ENCODE measurements around the gene PLXNB1. TPM values are rescaled to one million over a fixed set of nuclear protein-coding genes. Genes with fewer than 3 reads are reported as not detected.
A peak's percentile ranks its signal among the peaks of the same experiment; 100 is the strongest.

The PLXNB1 gene
- total RNA-seq, 2 donors from 2014 or later, result 69.4 to 73.0 TPM

DNA sequence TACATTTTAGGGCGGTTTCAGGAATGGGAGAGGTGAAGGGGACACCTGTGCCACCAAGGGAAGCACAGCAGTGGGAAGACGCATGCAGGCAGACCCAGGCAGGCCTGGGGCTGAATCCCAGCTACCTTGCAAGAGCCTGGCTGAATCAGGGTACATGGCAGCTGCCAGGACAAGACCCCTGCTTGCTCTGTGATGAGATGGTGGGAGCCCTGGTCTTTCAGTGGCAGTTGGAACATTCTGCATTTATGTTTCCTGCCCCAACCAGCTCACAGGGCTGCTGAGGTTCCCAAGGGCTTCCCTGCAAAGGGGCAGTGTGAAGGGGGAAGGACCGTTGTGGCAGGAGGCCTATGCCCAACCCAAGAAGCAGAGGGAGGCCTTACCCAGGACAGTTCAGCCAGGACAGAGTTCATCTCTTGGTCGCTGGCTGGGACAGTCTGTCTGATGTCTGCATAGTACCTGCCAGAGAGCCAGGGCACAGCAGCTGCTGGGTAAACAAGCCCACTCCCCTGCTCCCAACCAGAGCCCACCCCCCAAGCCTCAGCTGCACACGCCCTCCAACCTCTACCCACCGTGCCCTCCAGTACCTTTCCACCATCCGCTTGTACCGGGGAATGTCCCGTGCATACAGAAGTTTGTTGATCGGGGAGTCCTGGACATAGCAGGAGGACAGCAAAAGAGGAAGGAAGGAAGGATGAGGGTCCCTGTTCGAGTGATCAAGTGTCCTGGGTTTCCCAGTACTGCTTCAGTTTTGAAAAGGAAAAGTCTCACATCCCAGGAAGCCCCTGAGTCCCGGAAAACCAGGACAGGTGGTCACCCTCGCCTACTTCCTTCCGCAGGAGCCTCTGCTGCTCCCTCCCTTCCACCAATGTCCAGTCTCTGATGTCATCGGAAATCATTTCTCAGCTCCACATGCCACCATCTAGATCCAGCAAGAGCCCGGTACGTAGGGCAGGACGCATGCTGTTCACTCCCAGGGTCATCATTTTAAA lies 23.1 kb downstream of the PLXNB1 start:
- Histone ChIP-seq H3K4me3 (no peak overlapping the region), H3K27ac (no peak overlapping the region), H3K9me3 (no peaks in the 10 kb centered on the region), H3K36me3 (peaks cover 76% of the 10 kb centered on the region), H3K27me3 (no peaks in the 10 kb centered on the region), H3K4me1 (peaks cover 0 to 13% of the 10 kb centered on the region in 2 donors)
- TF ChIP-seq, protein P1, sequence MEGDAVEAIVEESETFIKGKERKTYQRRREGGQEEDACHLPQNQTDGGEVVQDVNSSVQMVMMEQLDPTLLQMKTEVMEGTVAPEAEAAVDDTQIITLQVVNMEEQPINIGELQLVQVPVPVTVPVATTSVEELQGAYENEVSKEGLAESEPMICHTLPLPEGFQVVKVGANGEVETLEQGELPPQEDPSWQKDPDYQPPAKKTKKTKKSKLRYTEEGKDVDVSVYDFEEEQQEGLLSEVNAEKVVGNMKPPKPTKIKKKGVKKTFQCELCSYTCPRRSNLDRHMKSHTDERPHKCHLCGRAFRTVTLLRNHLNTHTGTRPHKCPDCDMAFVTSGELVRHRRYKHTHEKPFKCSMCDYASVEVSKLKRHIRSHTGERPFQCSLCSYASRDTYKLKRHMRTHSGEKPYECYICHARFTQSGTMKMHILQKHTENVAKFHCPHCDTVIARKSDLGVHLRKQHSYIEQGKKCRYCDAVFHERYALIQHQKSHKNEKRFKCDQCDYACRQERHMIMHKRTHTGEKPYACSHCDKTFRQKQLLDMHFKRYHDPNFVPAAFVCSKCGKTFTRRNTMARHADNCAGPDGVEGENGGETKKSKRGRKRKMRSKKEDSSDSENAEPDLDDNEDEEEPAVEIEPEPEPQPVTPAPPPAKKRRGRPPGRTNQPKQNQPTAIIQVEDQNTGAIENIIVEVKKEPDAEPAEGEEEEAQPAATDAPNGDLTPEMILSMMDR (IDR thresholded peaks at IDR 0.05), result no peak
- no peak for DNase-seq (ENCODE audit: low spot score)

DNA sequence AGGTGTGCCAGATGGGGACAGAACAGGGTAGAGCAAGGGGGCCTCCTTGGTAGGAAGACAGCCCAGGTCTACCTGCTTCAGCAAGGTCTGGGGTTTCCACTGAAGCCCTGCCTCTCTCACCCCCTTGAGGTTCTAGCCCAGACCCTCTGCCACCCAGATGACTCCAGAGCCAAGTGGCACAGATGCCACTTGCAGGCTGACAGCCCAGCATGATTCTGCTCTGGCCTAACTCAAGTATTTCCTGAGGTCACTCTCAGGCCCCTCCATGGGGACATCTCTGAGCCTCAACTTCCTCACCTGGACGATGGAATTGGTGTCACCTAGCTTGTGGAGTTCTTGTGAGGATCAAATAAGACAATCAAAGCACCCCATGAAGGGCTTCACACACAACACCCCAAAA lies 23.9 kb downstream of the PLXNB1 start:
- peaks cover 68% of the 10 kb centered on the region for H3K36me3 ChIP-seq
- no peak overlapping the region for H3K27ac ChIP-seq
- no peak for DNase-seq (ENCODE audit: low spot score)
- H3K27me3 ChIP-seq, result no peaks in the 10 kb centered on the region
- TF ChIP-seq, protein P1 (IDR thresholded peaks at IDR 0.05), result no peak
- peaks cover 0 to 18% of the 10 kb centered on the region in 2 donors for H3K4me1 ChIP-seq
- no peaks in the 10 kb centered on the region for H3K9me3 ChIP-seq
- H3K4me3 ChIP-seq, result no peak overlapping the region

DNA sequence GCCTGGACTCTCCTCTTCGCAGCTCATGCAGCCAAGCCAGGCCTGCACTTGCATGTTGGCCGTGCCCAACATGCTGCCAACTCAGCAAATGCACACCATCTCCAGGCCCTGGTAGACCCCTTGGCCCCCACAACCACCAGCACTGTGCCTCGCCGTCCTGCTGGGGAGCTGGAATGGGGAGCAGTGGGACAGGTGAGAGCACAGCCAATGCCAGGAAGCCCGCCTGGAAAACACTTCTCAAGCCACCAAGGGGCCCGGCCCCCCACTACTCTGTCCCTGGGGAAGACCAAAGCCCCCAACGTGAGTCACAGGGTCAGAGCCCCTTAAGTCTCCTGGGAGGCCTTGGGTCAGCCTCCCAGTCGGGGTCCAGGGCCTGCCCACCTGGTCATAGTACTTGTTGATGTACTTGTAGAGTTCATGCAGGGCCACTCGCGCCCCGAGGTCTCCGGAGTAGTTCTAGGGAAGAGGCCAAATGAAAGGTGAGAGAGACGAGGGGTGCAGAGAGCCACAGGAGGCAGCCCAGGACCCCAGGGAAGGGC lies 24.5 kb downstream of the PLXNB1 start:
- no peaks in the 10 kb centered on the region for H3K9me3 ChIP-seq
- H3K4me3 ChIP-seq, result no peak overlapping the region
- TF ChIP-seq, protein P1 (IDR thresholded peaks at IDR 0.05), result no peak
- no peak overlapping the region for H3K27ac ChIP-seq
- peak; percentile 58 for DNase-seq (ENCODE audit: low spot score)
- no peaks in the 10 kb centered on the region for H3K27me3 ChIP-seq
- H3K4me1 ChIP-seq, result peaks cover 0 to 18% of the 10 kb centered on the region in 2 donors
- peaks cover 63% of the 10 kb centered on the region for H3K36me3 ChIP-seq

DNA sequence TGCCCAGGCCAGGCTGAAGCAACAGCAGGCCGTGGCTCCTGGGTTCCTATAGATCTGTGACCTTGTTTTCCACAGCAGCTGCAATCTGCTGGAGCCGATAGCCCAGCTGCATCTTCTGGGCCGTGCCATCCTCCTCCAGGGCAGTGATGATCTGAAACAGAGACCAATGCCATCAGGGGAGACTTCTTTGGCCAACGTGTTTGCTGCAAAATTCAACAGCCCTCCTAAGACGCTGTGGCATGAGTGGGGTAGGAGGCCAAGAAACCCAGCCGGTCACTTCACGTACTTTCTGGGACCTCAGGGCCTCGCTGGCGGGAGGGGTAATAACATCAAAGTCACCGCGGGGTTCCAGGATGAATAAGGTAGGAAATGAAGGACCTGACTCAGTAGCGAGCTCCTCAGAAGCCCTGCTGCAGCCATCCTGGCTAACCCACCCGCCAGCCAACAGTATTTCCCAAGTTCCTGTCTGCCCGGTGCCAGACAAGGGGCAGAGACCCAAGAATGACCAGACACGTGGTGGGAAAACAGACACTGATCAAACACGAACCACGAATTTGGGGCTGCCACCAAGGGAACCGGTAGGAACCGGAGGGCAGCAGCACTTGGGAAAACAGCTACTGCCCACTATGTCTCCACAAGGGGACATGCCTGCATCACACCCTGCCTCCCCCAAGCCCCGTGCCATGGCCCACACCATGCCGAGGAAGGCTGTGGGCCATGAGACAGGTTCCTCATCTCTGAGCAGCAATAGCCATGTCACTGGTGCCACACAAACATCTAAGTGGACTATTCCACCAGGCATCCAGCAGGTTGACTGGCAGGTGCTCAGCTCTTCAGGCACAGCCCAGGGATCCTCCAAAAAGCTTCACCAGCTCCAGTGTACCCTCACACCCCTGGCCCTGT lies 25.2 kb downstream of the PLXNB1 start:
- Histone ChIP-seq H3K4me1 (peaks cover 0 to 18% of the 10 kb centered on the region in 2 donors), H3K9me3 (no peaks in the 10 kb centered on the region), H3K27me3 (no peaks in the 10 kb centered on the region), H3K27ac (peak overlapping the region in 1 of 2 donors; percentile 76), H3K4me3 (no peak overlapping the region), H3K36me3 (peaks cover 56% of the 10 kb centered on the region)
- TF ChIP-seq, protein P1 (IDR thresholded peaks at IDR 0.05), result no peak
- DNase-seq (ENCODE audit: low spot score), result peak; percentile 57

DNA sequence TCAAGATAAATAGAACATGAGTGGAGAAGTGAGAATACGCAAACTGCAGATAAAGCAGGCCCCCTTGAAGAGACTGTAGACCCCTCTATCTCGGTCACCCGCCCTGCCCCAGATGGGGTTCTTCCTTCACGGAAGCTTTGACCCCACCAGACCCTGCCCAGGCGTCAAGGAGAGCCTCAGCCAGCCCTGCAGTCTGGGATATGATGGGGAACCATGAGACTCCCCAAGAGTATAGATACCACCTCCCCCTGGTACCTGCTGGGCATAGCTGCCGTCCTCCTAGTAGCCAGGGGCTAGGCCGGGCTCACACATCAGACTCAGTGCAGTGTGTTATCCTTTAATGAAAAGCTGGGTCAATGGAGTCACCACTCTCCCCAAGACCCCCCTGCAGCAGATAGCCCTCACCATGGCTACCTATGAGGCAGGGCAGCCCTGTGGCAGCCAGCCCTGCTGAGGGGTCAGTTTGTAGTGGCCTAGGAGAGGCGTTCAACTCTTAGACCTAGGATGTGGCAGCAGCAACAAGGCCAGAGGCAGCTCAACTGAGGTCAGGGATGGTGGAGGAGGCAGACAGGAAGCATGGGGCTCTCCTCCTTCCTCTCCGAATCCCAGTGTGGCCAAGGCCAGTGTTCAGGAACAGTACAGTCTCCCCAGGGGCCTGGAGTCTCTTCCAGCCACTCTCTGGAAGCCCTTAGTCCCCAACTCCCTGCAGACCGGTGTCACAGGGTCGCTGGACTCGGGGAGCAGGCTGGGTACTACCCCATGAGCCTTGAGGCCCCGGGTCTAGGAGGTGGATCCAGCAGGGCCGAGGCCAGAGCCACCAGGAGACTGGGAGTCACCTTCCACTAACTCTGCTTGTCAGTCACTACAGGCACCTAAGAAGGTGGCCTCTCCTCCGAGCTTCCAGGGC lies 26.1 kb downstream of the PLXNB1 start:
- peak; percentile 57 for DNase-seq (ENCODE audit: low spot score)
- H3K36me3 ChIP-seq, result peaks cover 47% of the 10 kb centered on the region

More for the DNA sequence above, 26.1 kb downstream of the PLXNB1 start:
- no peaks in the 10 kb centered on the region for H3K9me3 ChIP-seq
- no peak overlapping the region for H3K4me3 ChIP-seq
- peak overlapping the region; percentile 67 to 76 for H3K27ac ChIP-seq
- H3K4me1 ChIP-seq, result peaks cover 0 to 18% of the 10 kb centered on the region in 2 donors
- TF ChIP-seq, protein P1 (IDR thresholded peaks at IDR 0.05), result no peak
- H3K27me3 ChIP-seq, result no peaks in the 10 kb centered on the region

All from right atrium auricular region (tissue), 2 donors.